VCaP (cell line): ENCODE measurements around the gene SYNRG.

ENCODE experiments used
- H3K27ac ChIP-seq: fragments of 450-650 bp; 2 replicates; pipeline ENCODE4 v1.5.1; 2017
- TF ChIP-seq, protein P1 (sequence below): fragments of 450-650 bp; conservative IDR thresholded peaks from 2 replicates; pipeline ENCODE4 v1.5.1; 2017; ENCODE audit warnings: mild to moderate bottlenecking, moderate library complexity

Gene SYNRG

DNA sequence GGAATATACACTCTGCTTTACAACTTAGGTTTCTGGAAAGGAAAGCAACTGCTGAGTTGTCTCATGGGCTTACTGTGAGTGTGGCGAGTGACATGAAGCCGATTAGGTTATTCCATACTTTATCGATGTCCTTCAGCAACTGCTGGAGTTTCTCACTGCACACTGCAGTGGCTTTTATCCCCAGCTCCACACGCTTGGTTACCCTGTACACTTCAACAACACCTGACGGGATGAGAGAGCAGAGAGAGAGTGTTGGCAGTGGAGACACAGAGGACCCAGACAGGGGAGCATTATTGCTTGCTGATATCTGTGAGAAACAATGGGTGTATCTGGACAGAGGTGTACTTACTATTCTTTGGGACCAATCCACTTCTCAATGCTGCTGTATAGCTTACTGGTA, 73.3 kb downstream of the SYNRG start:
- TF ChIP-seq, protein P1, sequence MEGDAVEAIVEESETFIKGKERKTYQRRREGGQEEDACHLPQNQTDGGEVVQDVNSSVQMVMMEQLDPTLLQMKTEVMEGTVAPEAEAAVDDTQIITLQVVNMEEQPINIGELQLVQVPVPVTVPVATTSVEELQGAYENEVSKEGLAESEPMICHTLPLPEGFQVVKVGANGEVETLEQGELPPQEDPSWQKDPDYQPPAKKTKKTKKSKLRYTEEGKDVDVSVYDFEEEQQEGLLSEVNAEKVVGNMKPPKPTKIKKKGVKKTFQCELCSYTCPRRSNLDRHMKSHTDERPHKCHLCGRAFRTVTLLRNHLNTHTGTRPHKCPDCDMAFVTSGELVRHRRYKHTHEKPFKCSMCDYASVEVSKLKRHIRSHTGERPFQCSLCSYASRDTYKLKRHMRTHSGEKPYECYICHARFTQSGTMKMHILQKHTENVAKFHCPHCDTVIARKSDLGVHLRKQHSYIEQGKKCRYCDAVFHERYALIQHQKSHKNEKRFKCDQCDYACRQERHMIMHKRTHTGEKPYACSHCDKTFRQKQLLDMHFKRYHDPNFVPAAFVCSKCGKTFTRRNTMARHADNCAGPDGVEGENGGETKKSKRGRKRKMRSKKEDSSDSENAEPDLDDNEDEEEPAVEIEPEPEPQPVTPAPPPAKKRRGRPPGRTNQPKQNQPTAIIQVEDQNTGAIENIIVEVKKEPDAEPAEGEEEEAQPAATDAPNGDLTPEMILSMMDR = no peak
- no peak overlapping the region for H3K27ac ChIP-seq

DNA sequence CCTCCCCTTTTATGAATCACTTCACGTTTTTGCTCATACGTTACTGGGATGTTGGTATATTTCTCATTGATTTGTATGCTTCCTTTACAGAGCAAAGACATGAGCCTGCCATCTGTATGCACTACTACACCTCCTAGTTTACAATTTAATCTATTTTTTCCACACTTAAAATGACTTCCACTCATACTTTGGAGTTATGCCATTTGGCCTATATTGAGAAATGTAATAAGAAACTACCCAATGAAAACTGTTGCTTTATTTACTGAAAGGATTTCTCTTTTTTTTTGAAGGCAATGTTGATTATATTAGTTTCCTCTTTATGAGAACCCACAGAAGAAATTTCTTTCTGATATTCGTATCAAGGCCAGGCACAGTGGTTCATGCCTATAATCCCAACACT, 76.5 kb downstream of the SYNRG start:
- TF ChIP-seq, protein P1 = no peak
- no peak overlapping the region for H3K27ac ChIP-seq

DNA sequence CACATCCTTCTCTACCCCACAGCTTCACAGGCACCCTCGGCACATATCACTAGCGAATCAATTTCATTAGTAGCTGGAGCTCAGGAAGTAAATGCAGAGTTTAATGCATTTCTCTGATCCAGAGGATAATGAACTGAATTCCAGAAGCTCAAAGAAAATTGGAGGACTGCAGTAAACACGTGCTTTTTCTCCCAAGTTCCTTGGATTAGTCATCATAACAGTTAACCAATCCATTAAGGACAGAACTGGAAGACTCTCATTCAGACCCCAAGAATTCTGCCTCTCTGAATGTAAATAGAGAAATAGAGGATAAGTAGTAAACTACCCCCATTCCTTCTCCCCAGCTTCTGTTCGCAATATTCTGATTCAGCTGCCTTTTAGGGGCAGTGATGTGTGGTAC, 78.8 kb downstream of the SYNRG start:
- TF ChIP-seq, protein P1 = no peak
- no peak overlapping the region for H3K27ac ChIP-seq

DNA sequence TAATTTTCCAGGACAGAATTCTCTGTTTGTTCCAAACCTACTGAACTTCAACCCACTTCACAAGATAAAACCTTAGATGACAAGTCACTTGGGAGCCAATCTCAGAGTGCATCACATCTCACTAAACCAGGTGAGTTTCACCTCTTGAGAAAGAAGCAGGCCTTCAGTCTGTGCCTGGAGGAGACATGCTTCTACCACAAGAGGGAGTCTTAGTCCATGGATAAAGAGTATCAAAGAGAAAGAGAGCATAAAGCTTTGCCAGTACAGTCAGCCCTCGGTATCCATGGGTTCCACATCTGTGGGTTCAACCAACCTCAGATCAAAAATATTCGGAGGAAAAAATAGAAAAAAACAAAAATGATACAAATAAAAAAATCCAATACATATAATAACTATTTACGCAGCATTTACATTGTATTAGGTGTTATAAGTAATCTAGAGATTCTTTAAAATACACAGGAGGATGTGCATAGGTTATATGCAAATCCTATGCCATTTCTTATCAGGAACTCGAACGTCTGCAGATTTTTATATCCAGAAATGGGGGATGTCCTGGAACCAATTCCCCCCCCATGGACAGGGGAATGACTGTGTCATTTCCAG, 81.9 kb downstream of the SYNRG start:
- TF ChIP-seq, protein P1 = peak; percentile 98
- H3K27ac ChIP-seq = no peak overlapping the region

DNA sequence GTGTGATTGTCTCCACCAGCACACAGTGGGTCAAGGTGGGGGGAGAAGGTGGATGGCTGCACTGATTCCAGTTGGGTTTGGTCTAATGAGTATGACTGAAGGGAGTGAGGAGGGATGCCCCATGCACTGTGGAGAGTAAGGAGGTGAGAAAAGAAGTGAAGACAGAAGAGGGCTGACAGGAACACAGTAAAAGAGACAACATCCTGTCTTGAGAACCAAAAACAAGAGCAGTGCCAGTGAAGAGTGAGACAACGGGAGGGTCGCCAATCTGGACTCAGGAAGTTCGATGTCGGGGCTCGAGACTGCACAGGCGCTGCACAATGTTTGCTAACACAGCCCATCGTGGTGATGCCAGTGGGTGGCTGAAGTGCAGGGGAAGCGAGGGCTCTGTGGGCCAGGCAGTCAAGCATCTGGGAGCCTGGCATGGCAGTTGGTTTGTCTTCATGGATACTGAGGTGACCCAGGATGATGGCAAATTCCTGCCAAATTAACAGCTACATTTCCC, 85.5 kb downstream of the SYNRG start:
- TF ChIP-seq, protein P1 = no peak
- no peak overlapping the region for H3K27ac ChIP-seq

DNA sequence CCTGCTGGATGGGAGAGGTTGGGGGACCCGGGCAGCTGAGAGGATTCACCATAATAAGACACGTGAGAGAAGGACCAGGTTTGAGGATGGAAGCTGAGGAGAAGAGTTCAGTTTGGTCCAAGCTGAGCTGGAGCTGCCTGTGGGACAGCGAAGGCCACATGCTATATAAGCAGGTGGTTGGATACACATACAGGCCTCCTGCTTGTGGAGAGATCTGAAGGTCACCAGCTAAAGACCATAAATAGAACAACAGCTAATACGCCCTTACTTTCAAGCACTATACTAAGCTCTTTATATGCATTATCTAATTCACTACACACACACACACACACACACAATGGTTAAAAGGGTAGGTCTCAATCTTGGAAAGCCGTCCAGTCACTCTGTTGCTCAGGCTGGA, 87.4 kb downstream of the SYNRG start:
- TF ChIP-seq, protein P1 = no peak
- no peak overlapping the region for H3K27ac ChIP-seq

DNA sequence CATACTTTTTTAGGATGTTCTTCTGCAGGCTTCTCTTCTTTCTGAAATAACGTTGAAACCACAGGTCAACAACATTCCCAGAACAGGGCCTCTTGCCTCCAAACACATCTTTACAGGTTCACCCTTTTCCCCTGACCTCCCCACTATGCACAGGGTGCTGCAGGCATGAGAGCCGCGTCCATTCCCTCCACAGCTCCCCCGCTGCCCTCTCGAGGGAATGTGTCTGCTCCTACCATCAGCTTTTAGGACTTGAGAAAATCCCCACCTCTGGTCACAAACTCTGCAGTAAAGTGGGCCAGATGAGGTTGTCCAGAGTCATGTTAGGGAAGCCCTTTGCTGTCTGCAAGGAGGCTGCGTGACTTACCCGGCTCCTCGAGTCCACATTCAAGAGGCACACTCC, 89.0 kb downstream of the SYNRG start:
- H3K27ac ChIP-seq = no peak overlapping the region
- TF ChIP-seq, protein P1 = no peak
